Suprapubic skin (tissue), 4 donors: Measurements from ENCODE around the gene FOXE1. TPM values are rescaled to one million over a fixed set of nuclear protein-coding genes. Genes with fewer than 3 reads are reported as not detected.

Experiments
- DNase-seq, 2 donors: peaks; one replicate each; pipeline ENCODE4 v3.0.0-alpha.2; 2019; ENCODE audit warnings: low spot score in 2 of 2
- H3K27ac ChIP-seq: fragments of 200-600 bp; sonication (generic); one replicate; pipeline ENCODE4 v1.5.1; 2019
- H3K27me3 ChIP-seq: fragments of 200-600 bp; sonication (generic); one replicate; pipeline ENCODE4 v1.5.1; 2019
- H3K36me3 ChIP-seq: fragments of 200-600 bp; sonication (generic); one replicate; pipeline ENCODE4 v1.5.1; 2019
- H3K4me1 ChIP-seq: fragments of 200-600 bp; sonication (generic); one replicate; pipeline ENCODE4 v1.5.1; 2019
- H3K4me3 ChIP-seq: fragments of 200-600 bp; sonication (generic); one replicate; pipeline ENCODE4 v1.5.1; 2019; ENCODE audit warnings: mild to moderate bottlenecking
- H3K9me3 ChIP-seq: fragments of 200-600 bp; sonication (generic); one replicate; pipeline ENCODE4 v1.5.1; 2019
- CTCF ChIP-seq, 2 donors: fragments of 200-600 bp in 1 of 2; fragments of 450-650 bp in 1 of 2; sonication (generic) in 1 of 2; IDR thresholded peaks; one replicate each; pipeline ENCODE4 v1.5.1; 2016 to 2019; ENCODE audit warnings: antibody characterized with exemption in 2 of 2, mild to moderate bottlenecking in 1 of 2, moderate library complexity in 1 of 2
- EP300 ChIP-seq: sonication (generic); formaldehyde crosslinking; IDR thresholded peaks from one replicate; pipeline ENCODE4 v1.6.1; 2017; ENCODE audit warnings: antibody characterized with exemption
- POLR2A ChIP-seq, 2 donors: fragments of 450-650 bp; IDR thresholded peaks; one replicate each; pipeline ENCODE4 v1.6.1; 2017; ENCODE audit warnings: antibody characterized with exemption in 2 of 2, mild to moderate bottlenecking in 2 of 2, moderate library complexity in 2 of 2
- POLR2AphosphoS5 ChIP-seq, 3 donors: sonication (generic); formaldehyde crosslinking; IDR thresholded peaks; one replicate each; pipeline ENCODE4 v1.6.1; 2017; ENCODE audit warnings: antibody characterized with exemption in 3 of 3
- WGBS: methylation state at CpG from one replicate; pipeline ENCODE4 v1.1.5; 2018; 5-methylcytosine and 5-hydroxymethylcytosine counted together
- total RNA-seq, 4 donors: library from RNA; depleted of rRNA; stranded (reverse); fragments of >200 nt; gene quantifications; one replicate each; pipeline ENCODE4 v1.1.0, GENCODE V29; 2016

FOXE1 gene
- total RNA-seq, 4 donors from 2014 or later = 0.48 to 3.9 (median 2.0) TPM

- Histone ChIP-seq H3K36me3 (no peaks in the 10 kb centered on the region), H3K27ac (no peak overlapping the region), H3K4me1 (no peaks in the 10 kb centered on the region), H3K4me3 (no peak overlapping the region), H3K27me3 (peaks cover 9% of the 10 kb centered on the region), H3K9me3 (no peaks in the 10 kb centered on the region)
- 32% methylated on average over 1 of the region's 1 CpG for WGBS
- DNase-seq = no peak
- TF ChIP-seq CTCF (IDR thresholded peaks at IDR 0.05) = no peak
- TF ChIP-seq POLR2A (IDR thresholded peaks at IDR 0.05) = no peak
- TF ChIP-seq POLR2AphosphoS5 (IDR thresholded peaks at IDR 0.05) = no peak
- TF ChIP-seq EP300 = no peak
These were observed 32.7 kb upstream of the FOXE1 start for GRCh38 chr9:97820373-97820772.

GRCh38 chr9:97830884-97831829 lies 21.9 kb upstream of the FOXE1 start:
- H3K36me3 ChIP-seq = no peaks in the 10 kb centered on the region
- TF ChIP-seq CTCF (IDR thresholded peaks at IDR 0.05) = no peak
- TF ChIP-seq POLR2A (IDR thresholded peaks at IDR 0.05) = no peak
- no peak for TF ChIP-seq EP300
- no peak for TF ChIP-seq POLR2AphosphoS5 (IDR thresholded peaks at IDR 0.05)
- no peaks in the 10 kb centered on the region for H3K4me1 ChIP-seq
- DNase-seq = no peak
- 59% methylated on average over 15 of the region's 15 CpGs for WGBS
- peaks cover 4% of the 10 kb centered on the region for H3K27me3 ChIP-seq
- H3K27ac ChIP-seq = no peak overlapping the region
- no peaks in the 10 kb centered on the region for H3K9me3 ChIP-seq
- no peak overlapping the region for H3K4me3 ChIP-seq

- no peak for TF ChIP-seq CTCF (IDR thresholded peaks at IDR 0.05)
- Histone ChIP-seq H3K27me3 (peaks cover 4% of the 10 kb centered on the region), H3K9me3 (no peaks in the 10 kb centered on the region), H3K4me3 (no peak overlapping the region), H3K4me1 (no peaks in the 10 kb centered on the region), H3K36me3 (no peaks in the 10 kb centered on the region), H3K27ac (no peak overlapping the region)
- WGBS = 74% methylated on average over 10 of the region's 10 CpGs
- DNase-seq = no peak
These were observed 21.0 kb upstream of the FOXE1 start for GRCh38 chr9:97831843-97832636.

- DNase-seq = no peak
- no peak overlapping the region for H3K4me3 ChIP-seq
- no peak overlapping the region for H3K27ac ChIP-seq
- H3K9me3 ChIP-seq = no peaks in the 10 kb centered on the region
- H3K36me3 ChIP-seq = no peaks in the 10 kb centered on the region
- no peaks in the 10 kb centered on the region for H3K4me1 ChIP-seq
- H3K27me3 ChIP-seq = peaks cover 23% of the 10 kb centered on the region
- TF ChIP-seq EP300 (no peak), CTCF (IDR thresholded peaks at IDR 0.05) (no peak), POLR2AphosphoS5 (IDR thresholded peaks at IDR 0.05) (no peak), POLR2A (IDR thresholded peaks at IDR 0.05) (no peak)
These were observed 12.5 kb upstream of the FOXE1 start for GRCh38 chr9:97840521-97840920.

GRCh38 chr9:97842960-97843359 lies 10.1 kb upstream of the FOXE1 start:
- WGBS = 94% methylated on average over 2 of the region's 2 CpGs
- DNase-seq = no peak
- Histone ChIP-seq H3K9me3 (no peaks in the 10 kb centered on the region), H3K36me3 (no peaks in the 10 kb centered on the region), H3K27me3 (peaks cover 46% of the 10 kb centered on the region), H3K27ac (no peak overlapping the region), H3K4me1 (peaks cover 4% of the 10 kb centered on the region), H3K4me3 (no peak overlapping the region)
- no peak for TF ChIP-seq CTCF (IDR thresholded peaks at IDR 0.05)
- no peak for TF ChIP-seq POLR2A (IDR thresholded peaks at IDR 0.05)
- no peak for TF ChIP-seq POLR2AphosphoS5 (IDR thresholded peaks at IDR 0.05)
- no peak for TF ChIP-seq EP300
